GM08714 (cell line): ENCODE results near the gene TAB3.

Experiments used
- H3K4me3 ChIP-seq: fragments of 200-500 bp; sonication (Bioruptor generic); 2 replicates; pipeline ENCODE4 v1.5.1; 2014; ENCODE audit warnings: mild to moderate bottlenecking, low read length, inconsistent platforms
- ZNF274 ChIP-seq: IDR thresholded peaks from 2 replicates; pipeline ENCODE4 v1.6.1; 2012; ENCODE audit warnings: mild to moderate bottlenecking, low read depth, low read length

TAB3 gene

DNA sequence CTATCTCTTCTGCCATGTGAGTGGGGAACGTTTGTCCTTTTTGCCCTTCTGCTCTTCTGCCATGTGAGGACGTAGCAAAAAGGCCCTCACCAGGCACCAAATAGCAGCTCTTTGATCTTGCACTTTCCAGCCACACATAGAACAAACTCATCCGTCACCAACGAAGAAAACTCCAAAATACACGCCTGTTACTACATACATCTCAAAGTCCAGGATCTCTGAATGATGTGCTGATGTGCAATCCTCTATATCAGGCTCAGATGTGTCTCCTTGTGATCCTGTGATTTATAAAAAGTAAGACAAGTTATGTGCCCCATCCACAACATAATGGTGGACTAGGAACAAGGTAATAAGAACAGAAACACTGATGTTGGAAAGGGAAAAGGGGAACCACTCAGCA lies 9.8 kb upstream of the TAB3 start:
- no peak for TF ChIP-seq ZNF274
- H3K4me3 ChIP-seq: no peak overlapping the region

DNA sequence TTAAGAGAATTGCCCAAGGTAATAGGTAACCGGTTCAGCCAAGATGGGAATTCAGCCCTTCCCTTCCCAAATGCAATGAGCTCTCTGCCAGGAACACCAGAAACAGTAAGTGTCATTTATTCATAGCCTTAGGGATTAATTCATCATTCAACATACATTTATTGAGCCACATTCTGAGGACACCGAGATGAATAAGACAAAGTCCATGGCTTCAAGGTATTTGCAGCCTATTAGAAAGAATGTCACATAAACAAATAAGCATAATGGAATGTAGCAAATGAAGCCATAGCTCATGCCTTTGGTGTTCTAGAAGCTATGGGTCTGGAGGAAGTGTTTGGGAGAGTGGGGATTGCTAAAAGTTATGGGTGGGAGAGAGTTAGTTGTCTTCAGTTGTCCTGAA lies 6.3 kb upstream of the TAB3 start:
- no peak for TF ChIP-seq ZNF274
- H3K4me3 ChIP-seq: no peak overlapping the region

DNA sequence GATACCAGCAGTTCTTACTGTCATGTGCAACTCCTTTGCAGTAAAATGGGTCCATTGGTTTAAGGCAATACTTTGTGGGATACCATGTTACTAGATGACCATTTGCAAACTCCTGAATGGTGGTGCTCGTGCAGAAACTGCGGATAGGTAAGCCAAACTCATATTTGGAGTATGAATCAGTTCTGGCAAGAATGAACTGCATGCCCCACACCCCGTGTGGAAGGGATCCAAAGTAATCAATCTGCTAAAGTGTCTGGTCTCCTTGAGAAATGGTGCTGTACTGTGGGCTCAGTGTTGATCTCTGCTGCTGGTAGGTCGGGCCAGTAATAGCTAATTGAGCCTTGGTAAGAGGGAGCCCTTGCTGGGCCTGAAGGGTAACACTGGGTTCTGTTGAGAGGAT lies 4.2 kb upstream of the TAB3 start:
- no peak overlapping the region for H3K4me3 ChIP-seq
- TF ChIP-seq ZNF274: no peak

DNA sequence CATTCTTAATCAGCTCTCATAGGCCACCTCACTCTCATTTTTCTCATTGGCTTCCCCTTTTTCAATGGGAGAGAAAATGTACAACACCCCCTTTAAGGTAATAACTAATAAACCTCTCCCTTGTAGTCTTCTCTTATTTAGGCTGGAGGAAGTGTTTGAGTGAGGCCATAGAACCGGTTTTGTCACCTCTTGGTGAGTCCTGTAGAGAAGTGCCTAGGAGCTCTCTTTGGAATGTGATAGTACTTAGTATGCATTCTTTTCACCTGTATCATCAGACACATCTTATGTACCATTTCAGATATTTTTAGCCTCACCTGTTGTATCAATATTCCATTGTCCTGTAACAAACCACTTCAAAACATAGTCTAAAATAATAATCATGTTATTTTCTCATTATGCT lies 3.5 kb upstream of the TAB3 start:
- H3K4me3 ChIP-seq: no peak overlapping the region
- TF ChIP-seq ZNF274: no peak

DNA sequence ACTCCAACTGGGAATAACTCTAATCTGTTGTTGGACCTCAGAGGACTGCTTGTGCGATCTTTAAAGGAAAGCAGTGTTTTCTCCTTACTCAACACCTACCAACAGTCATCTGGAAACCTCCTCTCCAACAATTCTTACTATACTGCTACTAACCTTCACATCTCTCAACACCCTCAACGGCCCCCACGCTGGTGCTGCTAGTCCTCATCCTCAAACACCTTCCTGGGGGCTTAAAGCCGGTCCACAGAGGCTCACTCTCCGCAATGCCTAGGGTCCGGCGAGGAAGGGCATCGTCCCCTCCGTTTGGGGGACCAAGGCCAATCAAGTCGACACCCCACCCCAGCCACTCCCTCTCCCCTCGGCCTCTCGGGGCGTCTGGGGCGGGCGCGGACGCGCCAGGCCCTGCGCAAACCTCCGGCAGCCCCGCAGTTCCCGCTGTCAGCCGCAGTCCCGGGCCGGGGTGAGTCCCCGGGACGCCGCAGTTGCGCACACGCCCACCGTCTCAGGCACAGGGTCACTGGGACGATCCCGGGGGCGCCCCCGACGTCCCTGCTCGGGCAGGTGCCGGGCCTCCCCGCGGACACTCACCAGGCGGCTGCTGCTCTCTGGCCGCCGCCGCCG lies 418 bp downstream of the TAB3 start:
- TF ChIP-seq ZNF274: no peak
- H3K4me3 ChIP-seq: peak overlapping the region; percentile 94

DNA sequence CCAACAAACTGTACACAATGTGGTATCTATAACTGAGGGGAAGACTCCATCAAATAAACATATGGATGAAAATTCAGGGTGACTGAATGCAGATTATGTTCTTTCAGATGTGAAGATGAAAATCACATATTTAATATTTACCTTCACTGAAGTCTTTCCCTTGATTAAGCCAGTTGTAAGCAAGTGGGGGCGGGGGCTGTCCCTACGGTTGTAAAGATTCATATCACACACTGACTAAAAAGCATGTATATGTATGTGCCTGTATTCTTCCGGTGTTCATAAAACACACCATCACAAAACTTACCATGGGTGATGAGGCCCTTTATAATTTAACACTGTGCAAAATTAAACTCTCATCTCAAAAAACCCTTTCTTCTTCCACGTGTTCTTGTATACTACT lies 1.3 kb downstream of the TAB3 start:
- peak overlapping the region; percentile 94; the same call in 1 of the 2 replicates for H3K4me3 ChIP-seq
- no peak for TF ChIP-seq ZNF274

DNA sequence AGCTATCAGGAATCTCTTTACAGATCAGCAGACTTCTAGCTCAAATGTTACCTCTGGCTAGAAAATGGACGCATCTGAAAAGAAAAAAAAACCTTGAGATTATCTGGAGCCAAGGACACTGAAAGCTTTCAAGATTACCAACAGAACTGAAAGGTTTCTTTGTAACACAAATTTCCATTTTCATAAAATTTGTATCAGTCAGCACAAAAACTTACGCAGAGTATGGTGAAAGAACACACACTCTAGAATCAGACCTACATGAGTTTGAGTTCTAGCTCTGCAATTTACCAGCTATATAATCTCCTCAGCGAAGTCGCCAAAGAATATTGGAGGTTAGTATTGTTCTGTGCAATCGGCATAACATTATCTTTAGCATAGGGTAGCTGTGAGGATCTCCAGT lies 1.8 kb downstream of the TAB3 start:
- H3K4me3 ChIP-seq: no peak overlapping the region
- no peak for TF ChIP-seq ZNF274

DNA sequence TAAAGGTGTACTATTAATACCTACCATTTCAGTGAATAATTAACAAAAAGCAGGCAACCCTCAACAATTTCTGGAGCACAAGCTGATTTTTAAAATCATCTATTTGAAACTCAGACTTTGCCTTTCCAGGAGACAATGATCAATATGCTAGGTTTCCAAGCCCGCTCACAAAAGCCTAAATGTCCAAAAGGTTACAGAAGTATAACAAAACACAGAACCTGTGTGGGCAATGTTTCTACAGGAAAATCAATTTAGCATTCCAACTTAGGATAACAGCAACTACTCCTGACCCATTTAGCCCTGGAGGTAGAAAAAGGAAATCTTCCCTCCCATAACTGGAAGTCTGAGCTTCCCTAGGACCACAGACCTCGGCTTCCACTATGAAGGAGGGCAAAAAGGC lies 3.9 kb downstream of the TAB3 start:
- no peak for TF ChIP-seq ZNF274
- no peak overlapping the region for H3K4me3 ChIP-seq

DNA sequence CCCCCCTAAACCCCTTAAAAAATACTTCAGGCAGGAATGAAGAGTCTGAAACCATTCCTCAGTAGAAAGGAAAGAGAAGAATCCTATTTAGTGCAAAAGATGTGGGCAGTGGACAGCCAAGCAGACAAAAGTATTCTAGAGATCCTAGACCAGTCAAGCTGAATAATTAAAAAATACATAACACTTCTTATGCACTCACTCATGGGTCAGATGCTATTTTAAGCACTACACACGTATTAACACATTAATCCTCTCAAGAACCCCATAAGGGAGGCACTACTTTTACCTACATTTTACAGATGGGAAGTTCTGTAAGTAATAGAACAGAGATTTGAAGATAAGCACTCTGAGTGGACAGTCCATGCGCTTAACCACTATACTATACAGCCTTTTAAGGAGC lies 5.9 kb downstream of the TAB3 start:
- TF ChIP-seq ZNF274: no peak
- no peak overlapping the region for H3K4me3 ChIP-seq

DNA sequence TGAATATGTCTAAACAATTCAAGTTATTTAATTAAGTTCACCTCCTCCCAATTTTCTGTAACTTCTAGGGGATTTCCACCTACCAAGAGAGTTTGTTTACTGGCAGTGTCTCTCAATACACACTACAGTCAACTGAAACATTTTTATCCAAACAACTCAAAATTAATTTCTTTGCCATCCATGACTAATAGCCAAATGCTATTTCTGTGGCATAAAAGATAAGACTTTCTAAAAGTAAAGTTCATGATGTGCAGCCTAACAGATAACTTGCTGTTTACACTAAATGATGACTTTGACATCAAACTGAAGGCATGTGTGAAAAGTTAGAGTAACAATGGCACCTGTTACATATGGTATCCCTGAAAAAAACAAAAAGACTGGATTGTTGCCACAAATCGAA lies 7.3 kb downstream of the TAB3 start:
- H3K4me3 ChIP-seq: no peak overlapping the region
- no peak for TF ChIP-seq ZNF274

DNA sequence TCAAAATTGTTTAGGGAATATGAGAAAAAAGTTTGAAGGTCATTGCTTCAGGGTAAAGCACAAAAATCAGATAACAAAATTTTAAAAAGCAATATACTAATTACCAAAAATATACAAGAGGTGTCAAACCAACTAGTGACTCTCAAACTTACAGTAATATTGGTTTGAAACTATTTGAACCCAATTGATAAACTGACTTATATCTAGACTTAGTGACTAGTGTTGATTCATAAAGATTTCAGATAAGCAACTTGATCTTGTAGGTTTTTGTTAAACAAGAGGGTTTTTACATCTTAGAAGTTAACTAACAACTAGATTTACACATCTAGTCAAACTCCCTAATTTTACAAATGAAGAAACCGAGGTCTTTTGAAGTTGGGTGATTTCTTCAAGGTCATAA lies 7.7 kb downstream of the TAB3 start:
- no peak for TF ChIP-seq ZNF274
- H3K4me3 ChIP-seq: no peak overlapping the region

DNA sequence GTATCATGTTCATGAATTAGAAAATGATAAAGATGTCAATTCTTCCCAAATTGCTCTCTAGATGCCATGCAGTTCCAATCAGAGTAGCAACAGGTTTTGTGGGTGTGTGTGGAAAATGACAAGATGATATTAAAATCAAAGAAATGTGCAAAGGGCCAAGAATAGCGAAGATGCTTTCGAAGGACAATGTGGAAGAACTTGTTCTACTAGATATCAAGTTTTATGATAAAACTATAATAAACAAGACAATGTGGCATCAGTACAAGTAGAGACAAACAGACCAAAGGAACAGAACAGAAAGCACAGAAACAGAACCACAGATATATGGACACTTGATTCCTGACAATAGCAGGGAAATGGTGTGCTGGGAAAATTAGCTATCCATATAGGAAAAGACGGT lies 9.0 kb downstream of the TAB3 start:
- no peak for TF ChIP-seq ZNF274
- H3K4me3 ChIP-seq: no peak overlapping the region

DNA sequence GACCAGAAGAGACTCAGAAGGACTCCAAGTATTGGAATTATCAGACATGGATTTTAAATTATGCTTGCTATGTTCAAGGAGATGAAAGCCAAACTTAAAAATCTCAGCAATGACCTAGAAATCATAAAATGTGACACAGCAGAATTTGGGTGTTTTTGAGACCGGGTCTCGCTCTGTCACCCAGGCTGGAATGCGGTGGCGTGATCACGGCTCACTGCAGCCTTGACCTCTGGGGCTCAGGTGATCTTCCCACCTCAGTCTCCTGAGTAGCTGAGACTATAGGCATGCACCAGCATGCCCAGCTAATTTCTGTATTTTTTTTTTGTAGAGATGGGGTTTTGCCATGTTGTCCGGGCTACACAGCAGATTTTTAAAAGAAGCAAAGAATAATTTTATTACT lies 12.7 kb downstream of the TAB3 start:
- no peak overlapping the region for H3K4me3 ChIP-seq
- no peak for TF ChIP-seq ZNF274

DNA sequence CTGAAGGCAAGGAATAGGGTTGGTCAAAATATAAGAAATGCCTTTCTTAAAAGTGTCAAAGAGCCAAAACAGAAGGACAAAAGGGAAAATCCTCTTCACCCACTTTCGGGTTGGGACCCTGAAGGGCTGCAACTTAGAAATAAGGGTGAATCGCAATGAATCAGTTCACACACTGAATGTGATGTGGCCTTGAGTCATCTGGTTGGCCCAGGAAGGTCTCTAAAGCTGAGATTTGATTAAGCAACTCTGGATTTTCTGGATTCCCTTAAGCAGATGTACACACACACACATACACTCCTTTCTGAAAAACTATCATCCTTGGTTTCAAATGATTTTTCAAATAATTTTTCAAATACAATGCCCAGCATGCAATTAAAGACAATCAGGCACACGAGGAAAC lies 13.1 kb downstream of the TAB3 start:
- no peak overlapping the region for H3K4me3 ChIP-seq
- TF ChIP-seq ZNF274: no peak

DNA sequence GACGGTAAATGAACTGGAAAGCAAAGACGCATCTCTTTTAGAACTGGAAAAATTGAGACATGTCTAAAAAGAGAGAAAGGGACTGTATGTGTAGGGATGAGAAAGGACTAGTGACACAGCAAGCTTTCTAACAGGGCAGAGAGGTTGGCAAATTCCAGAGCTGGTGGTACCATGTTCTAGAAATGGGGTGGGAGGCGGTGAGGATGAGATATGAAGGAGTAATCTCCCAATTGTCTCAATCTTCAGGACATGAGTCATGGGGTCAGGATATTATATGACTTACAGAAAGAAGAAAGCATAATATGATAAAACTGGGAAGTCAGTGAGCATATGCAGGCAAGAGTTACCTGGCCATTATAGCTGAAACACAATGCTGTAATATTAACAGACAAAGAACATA lies 14.2 kb downstream of the TAB3 start:
- no peak overlapping the region for H3K4me3 ChIP-seq
- no peak for TF ChIP-seq ZNF274

DNA sequence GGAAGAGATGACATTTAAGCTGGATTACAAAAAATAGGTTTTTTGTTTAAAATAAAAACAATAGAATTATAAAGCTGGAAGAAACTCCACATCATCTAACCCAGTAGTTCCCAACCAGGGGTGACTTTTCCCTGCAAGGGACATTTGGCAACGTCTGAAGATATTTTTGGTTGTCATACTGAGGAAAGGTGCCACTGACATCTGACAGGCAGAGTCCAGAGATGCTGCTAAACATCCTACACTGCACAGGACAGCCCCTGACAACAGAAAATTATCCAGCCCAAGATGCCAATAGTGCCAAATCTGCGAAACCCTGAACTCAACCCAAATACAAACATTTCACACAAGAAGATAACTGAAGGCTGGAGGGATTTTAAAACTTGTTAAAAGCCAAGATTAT lies 18.5 kb downstream of the TAB3 start:
- TF ChIP-seq ZNF274: no peak
- no peak overlapping the region for H3K4me3 ChIP-seq
